ENCODE data around the gene PFKM. TPM values are rescaled to one million over a fixed set of nuclear protein-coding genes. Genes with fewer than 3 reads are reported as not detected.
"Not testable (repeated sequence)": the region's sequence is repeated elsewhere in the genome, so short reads cannot be mapped to it uniquely, and the experiment has no call there.

The PFKM gene
- total RNA-seq, 1 donor from 2014 or later = 132 TPM

GRCh38 chr12:48105321-48105866 is 13.8 kb upstream of the PFKM start:
- H3K4me1 Mint-ChIP-seq = peaks cover 30% of the 10 kb centered on the region
- no peak for DNase-seq (ENCODE audit: low read depth, low spot score)
- H3K4me3 Mint-ChIP-seq = peak overlapping the region; percentile 95
- H3K27ac Mint-ChIP-seq (ENCODE audit: unreplicated experiment) = peak overlapping the region; percentile 97
- TF ChIP-seq, protein P1, sequence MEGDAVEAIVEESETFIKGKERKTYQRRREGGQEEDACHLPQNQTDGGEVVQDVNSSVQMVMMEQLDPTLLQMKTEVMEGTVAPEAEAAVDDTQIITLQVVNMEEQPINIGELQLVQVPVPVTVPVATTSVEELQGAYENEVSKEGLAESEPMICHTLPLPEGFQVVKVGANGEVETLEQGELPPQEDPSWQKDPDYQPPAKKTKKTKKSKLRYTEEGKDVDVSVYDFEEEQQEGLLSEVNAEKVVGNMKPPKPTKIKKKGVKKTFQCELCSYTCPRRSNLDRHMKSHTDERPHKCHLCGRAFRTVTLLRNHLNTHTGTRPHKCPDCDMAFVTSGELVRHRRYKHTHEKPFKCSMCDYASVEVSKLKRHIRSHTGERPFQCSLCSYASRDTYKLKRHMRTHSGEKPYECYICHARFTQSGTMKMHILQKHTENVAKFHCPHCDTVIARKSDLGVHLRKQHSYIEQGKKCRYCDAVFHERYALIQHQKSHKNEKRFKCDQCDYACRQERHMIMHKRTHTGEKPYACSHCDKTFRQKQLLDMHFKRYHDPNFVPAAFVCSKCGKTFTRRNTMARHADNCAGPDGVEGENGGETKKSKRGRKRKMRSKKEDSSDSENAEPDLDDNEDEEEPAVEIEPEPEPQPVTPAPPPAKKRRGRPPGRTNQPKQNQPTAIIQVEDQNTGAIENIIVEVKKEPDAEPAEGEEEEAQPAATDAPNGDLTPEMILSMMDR (conservative IDR thresholded peaks at IDR 0.05) = no peak
- H3K36me3 Mint-ChIP-seq (ENCODE audit: low read depth) = no peaks in the 10 kb centered on the region
- no peaks in the 10 kb centered on the region for H3K9me3 Mint-ChIP-seq
- peaks cover 11% of the 10 kb centered on the region for H3K27me3 Mint-ChIP-seq (ENCODE audit: low read depth)

DNA sequence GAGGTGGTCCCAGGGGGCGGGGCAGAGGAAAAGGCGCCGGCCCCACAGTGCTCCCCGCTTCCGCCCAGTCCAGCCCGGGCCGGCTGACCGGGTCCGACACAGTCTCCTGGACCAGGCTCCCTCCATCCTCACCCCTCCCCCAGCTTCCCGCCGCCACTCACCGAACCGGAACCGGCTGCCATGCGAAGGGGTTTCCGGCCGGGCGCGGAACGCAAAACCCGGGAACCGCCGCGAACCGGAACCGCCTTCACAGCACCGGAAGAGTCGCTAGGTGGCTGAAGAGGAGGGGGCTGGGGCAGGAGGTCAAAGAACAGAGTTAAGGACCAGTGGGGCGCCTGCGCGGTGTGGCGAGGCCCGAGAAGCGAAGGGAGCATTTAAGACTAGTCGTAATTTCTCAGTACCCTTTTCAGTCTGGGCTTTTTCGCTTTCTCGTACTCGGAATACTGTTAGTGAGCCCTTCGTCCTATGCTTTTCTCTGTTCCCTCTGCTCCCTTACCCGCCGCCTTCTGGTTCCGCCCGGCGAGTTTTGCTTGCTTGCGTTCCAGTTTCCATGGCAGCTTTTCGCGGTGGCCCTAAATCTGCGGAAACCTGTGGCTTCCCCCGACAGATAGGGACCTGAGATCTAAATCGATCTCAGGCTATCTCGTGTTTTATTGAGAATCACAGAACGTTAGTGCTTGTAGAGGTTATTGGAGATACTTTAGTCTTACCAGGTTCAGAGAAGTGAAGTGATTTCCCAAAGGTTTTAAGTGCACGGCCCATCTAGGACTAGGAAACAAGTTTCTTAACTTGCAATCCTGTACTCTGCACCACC is 13.1 kb upstream of the PFKM start, which contains the start of gene SENP1:
Gene SENP1 (minus strand): TSS at position 213 of the 814 bp plus-strand sequence. CDS start 4,607 bp downstream, outside the sequence.
- TF ChIP-seq, protein P1 (conservative IDR thresholded peaks at IDR 0.05) = peak; percentile 26
- H3K4me3 Mint-ChIP-seq = peak within 1 kb of the TSS; percentile 95
- H3K27ac Mint-ChIP-seq (ENCODE audit: unreplicated experiment) = peak within 1 kb of the TSS; percentile 99
- peaks cover 30% of the 10 kb centered on the region for H3K4me1 Mint-ChIP-seq
- peaks cover 11% of the 10 kb centered on the region for H3K27me3 Mint-ChIP-seq (ENCODE audit: low read depth)
- H3K36me3 Mint-ChIP-seq (ENCODE audit: low read depth) = no peaks in the 10 kb centered on the region
- H3K9me3 Mint-ChIP-seq = no peaks in the 10 kb centered on the region
- peak; percentile 78 for DNase-seq (ENCODE audit: low read depth, low spot score)

DNA sequence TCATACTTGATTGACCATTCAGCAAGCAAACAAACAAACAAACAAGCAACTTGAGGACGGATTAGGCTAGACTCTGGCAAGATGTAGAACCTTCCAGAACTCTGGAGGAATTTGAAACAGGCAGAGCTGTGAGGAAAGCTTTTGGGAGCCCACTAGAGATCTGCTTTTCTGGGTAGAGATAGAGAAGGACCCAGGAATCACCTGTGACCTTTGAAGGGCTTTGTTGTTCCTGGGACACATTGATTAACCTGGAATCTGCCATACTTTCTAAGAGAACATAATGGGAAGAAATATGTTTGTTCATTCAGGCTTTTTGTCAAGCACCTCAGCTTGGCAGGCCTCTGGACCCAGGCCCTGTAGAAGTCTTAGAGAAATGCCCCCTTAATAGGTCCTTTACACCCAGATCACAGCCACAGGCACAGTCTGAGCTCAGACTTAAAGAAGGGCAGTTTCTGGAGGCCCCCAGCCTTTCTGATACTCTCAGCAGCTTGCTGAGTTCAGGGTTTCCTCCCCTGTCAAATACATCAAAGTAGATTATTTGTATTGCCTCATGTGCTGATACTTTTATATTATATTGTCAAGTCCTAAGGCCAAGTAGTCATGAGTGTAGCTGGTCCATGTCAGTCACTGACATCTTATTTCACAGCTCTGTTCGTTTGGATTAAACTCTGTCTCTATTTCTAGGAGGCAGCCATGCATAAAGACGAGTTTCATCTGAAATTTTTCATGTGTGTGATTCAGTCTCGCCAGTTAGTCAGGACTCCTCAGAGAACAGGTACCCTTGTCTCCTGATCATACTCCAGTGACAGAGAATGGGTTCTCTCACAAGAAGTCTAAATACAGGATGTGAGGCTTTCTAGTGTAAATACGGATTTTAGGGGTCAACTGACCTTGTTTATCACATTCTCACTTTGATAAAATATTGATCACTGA is 12.2 kb upstream of the PFKM start:
- H3K36me3 Mint-ChIP-seq (ENCODE audit: low read depth) = no peaks in the 10 kb centered on the region
- no peaks in the 10 kb centered on the region for H3K9me3 Mint-ChIP-seq
- peaks cover 11% of the 10 kb centered on the region for H3K27me3 Mint-ChIP-seq (ENCODE audit: low read depth)
- TF ChIP-seq, protein P1 (conservative IDR thresholded peaks at IDR 0.05) = no peak
- peak overlapping the region; percentile 99 for H3K27ac Mint-ChIP-seq (ENCODE audit: unreplicated experiment)
- H3K4me3 Mint-ChIP-seq = peak overlapping the region; percentile 95
- no peak for DNase-seq (ENCODE audit: low read depth, low spot score)
- H3K4me1 Mint-ChIP-seq = peaks cover 30% of the 10 kb centered on the region

DNA sequence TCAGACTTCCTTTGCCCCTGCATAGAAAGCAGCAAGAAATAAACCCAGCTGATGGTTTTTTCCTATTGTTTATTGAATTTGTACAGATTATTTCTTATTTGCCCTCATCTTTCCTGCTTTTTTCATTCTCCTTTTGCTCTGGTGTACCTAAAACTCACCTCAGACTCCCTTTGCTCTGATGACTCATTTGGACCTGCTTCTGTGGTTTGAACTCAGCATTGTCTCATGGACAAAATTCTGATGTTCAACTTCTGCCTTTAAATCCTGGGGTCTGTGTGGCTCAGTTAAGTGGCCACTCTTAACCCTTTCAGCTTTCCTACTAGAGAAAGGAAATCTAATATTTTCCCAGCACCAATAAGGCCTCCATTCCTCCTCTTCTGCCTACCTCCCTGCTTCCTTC is 9.7 kb upstream of the PFKM start:
- TF ChIP-seq, protein P1 (conservative IDR thresholded peaks at IDR 0.05) = no peak
- H3K36me3 Mint-ChIP-seq (ENCODE audit: low read depth) = no peaks in the 10 kb centered on the region
- H3K4me3 Mint-ChIP-seq = no peak overlapping the region
- peaks cover 17% of the 10 kb centered on the region for H3K4me1 Mint-ChIP-seq
- H3K9me3 Mint-ChIP-seq = no peaks in the 10 kb centered on the region
- peaks cover 19% of the 10 kb centered on the region for H3K27me3 Mint-ChIP-seq (ENCODE audit: low read depth)
- no peak for DNase-seq (ENCODE audit: low read depth, low spot score)
- no peak overlapping the region for H3K27ac Mint-ChIP-seq (ENCODE audit: unreplicated experiment)

GRCh38 chr12:48110691-48111311 is 8.4 kb upstream of the PFKM start:
- Mint-ChIP-seq H3K9me3 (no peaks in the 10 kb centered on the region), H3K4me3 (no peak overlapping the region)

GRCh38 chr12:48111312-48111693 is 7.9 kb upstream of the PFKM start:
- H3K36me3 Mint-ChIP-seq (ENCODE audit: low read depth); H3K9me3 Mint-ChIP-seq; H3K4me1 Mint-ChIP-seq; H3K27ac Mint-ChIP-seq (ENCODE audit: unreplicated experiment); DNase-seq (ENCODE audit: low read depth, low spot score); H3K4me3 Mint-ChIP-seq: not testable (repeated sequence)
- peaks cover 24% of the 10 kb centered on the region for H3K27me3 Mint-ChIP-seq (ENCODE audit: low read depth)

More at GRCh38 chr12:48110691-48111311, 8.4 kb upstream of the PFKM start:
- Mint-ChIP-seq H3K4me1 (peaks cover 7% of the 10 kb centered on the region), H3K27ac (ENCODE audit: unreplicated experiment) (no peak overlapping the region), H3K27me3 (ENCODE audit: low read depth) (peaks cover 24% of the 10 kb centered on the region), H3K36me3 (ENCODE audit: low read depth) (no peaks in the 10 kb centered on the region)
- TF ChIP-seq, protein P1 (conservative IDR thresholded peaks at IDR 0.05) = no peak
- DNase-seq (ENCODE audit: low read depth, low spot score) = no peak

All from neural crest cell (in vitro differentiated cells).